Measurements from ENCODE around the gene ATXN7L1.
A peak's percentile ranks its signal among the peaks of the same experiment; 100 is the strongest.

Gene ATXN7L1

DNA sequence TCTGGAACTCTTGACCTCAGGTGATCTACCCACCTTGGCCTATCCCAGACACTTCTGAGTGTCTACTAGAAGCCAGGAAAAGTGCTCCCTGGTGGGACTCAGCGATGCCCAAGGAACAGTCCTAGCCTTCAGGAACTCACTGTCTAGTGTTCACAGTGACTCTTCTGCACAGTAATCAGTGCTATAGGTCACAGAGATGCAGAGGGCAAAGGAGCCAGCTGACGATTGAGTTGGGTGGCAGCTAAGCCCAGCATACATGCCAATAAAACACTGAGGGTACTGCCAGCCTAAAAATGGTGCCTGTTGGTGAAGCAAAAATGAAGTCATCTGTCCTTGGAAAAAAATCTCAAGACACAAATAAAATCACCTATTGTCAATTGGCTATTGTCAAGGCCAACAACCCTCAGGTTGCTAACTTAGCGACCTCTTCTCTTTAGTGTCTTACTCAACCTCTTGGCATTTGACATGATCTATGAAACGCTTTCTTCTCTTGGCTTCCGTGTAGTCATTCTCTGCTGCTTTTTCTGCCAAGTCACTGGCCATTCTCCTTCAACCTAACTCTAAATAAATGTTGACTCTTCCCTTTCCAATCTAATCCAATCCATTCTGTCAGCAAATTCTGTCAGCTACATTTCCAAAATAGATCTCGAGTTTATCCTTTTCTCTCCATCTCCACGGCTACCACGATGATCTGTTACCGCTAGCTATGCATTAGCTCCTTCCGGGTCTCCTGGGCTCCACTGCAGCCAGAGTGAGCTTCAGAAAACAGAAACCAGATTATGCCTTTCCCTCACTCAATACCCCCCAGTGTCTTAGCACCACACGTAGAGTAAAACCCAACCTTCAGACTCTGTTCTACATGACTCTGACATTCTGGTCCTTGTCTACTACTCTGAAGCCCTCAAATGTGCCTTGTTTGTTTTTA is 99.2 kb downstream of the ATXN7L1 start:
- no peak for DNase-seq

DNA sequence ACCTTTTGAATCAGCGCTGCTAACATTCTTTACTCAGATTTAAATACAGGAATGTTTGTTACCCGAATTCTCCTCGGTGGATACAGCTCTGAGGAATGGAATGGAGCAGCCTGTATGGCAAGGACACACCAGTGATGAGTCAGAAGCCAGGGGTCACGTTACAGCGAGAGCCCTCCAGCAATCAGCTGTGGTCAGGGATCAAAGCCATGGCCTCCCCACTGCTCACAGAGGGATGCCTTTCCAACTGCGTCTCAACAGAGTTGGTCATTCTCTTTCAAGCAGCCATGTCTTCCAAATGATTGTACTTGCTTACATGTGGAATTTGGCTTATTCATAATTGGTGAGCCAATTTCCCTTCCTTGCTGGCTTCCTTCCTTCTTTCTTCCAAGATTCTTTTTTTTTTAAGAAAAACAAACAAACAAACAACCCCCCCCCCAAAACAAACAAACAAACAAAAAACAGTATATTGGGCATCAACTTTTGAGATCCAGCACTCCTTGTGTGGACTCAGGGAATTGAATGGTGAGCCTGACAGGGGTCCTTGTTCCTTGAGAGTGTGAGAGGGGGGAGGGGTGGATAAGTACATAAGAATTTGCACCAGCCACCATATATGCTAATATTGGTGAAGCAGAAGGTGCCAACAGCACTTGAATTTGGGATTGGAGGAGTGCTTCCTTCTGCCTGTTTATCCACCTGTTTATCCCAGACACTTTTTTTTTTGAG is 100.2 kb downstream of the ATXN7L1 start:
- no peak for DNase-seq

DNA sequence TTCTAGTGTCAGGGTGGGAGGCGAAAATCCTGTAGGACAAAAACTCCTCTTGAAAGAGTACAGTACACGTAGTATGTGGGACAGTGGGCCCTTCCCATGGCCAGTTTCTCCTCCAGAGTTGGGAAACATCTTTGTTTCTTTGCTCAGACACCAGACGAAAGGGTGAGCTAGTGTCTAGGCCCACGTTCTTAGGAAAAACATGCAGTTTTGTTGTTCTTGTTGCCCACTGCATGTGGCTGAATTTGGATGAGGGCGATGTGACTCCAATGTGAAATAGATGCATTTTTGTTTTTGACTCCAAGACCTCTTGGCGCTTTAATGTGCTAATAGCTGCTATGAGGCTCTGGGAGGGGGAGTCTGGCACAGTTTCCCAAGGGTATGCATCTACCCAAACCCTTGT is 100.8 kb downstream of the ATXN7L1 start:
- DNase-seq = no peak

GRCh38 chr7:105773030-105773460 is 103.4 kb downstream of the ATXN7L1 start:
- no peak for DNase-seq

GRCh38 chr7:105769901-105770628 is 106.3 kb downstream of the ATXN7L1 start:
- no peak for DNase-seq

- no peak for DNase-seq
Measured at GRCh38 chr7:105768898-105769507, 107.4 kb downstream of the ATXN7L1 start.

DNA sequence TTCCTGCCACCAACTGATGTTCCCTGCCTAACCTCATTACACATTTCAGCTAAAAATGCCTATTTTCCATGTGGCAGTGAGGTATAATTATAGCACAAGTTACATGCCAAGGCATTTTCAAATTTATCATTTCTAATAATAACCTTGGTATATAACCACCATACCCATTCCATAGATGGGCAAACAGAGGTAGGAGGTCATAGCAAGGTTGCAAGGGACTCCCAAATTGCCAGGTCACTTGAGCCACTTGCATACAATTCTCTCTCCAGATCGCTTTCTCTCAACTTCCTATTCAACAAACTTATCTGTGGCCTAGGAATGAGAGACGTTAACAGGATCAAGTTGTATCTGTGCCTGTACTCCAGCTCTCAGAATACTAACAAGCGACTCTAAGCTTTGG is 108.3 kb downstream of the ATXN7L1 start:
- DNase-seq = no peak

DNA sequence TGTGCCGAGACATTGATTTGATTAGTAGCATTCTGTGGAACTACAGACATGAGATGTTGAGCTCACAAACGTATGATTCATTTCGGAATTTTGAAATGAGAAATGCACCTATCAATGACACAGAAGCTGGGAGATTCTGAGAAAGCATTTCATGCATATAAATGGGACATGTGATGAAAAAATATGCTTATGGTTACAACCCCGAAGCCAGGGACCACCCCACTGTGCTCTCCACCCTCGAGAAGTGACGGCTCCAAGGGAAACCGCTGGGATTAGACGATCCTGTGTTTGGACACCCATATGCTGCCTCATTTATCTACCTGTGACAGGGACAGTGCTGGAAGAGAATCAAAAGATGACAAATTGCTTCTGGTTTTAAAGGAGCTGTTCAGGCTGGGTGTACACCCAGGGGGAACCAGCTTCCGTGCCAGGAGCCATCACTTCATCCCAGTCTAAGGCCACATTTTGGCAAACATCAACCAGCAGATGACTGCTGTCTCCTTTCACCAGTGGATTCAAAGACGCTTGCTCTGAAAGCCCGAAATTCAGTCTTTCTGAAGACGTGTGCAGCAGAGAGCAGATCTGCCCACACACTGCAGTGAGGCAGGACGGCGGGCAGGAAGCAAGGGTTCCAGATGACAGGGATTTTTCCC is 109.9 kb downstream of the ATXN7L1 start:
- DNase-seq = peak in 1 of 14 donors; percentile 65

- no peak for DNase-seq
Measured at GRCh38 chr7:105765846-105766245, 110.6 kb downstream of the ATXN7L1 start.

DNA sequence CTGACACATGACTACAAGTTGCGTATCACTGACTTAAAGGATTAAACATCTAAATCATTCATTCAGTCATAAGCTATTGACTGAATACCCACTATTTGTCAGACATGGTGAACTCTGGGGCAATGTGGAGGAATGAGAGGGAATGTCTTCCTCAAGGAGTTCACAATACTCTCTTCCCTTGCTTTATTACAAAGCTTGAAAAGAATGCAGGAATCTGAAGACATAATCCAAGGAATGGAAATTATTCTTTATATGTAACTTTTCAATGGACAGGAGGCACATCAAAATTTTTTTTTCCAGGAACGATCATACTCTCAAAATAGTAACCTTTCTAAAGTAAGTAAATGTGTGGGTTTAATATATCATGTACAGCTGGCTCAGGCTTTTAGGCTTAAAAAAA is 111.9 kb downstream of the ATXN7L1 start:
- no peak for DNase-seq

DNA sequence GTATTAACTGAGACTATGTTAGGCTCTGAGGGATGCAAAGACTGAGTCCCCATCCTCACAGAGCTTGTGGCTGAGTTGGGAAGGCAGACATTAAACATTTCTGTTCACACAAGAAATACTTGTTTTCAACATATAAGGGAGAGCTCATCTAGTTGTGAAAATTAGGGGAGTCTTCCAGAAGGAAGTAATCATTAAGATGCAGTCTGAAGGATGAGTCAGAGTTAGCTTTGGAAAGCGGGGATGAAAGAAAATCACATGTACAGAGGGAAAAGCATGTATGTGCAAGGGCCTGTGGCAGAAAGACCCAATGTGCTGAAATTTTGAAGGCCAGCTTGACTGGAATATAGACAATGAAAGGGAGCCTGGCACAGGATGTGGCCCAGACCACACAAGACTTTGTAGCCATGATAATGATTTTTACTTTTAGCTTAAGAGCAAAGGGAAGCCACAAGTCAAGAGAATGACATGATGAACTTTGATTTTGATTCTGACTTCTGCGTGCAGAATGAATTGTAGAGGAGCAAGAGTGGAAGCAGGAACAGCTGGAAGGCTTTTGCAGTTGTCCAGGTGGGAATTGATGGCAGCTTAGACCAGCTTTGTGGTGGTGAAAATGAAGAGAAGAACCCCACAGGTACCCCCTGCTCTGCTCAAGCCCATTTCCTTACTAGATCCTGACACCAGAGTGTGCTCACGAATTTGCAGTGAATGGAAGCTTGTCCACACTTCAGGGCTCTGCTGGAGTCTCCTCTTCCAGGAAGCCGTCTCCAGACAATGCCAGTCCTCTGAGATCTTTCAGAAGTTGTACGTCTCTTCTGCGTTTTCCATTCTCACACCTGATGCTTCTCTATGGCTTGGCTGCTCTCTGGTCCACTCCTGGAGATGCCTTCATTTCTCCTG is 115.6 kb downstream of the ATXN7L1 start:
- DNase-seq = no peak

- DNase-seq = peak in 3 of 14 donors; percentile 2 to 10 (median 10)
Measured at GRCh38 chr7:105759670-105760550, 116.5 kb downstream of the ATXN7L1 start.

DNA sequence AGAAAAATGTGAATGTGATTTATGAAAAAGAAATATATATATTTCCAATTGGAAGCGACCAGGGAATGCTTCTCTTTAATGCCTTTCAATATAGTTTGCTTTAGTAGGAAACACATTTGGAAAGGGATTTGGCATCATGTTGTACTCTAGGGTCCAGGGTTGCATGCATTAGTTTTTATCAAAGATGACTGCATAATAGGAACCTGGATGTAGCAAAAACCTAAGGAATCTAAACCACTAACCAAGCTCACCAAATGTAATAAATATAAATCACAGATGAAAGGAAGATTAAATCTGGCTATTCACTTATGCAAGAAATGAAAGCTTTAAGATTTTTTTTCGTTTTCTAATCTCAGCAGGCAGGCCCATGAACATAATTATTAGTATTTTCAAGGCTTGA is 120.0 kb downstream of the ATXN7L1 start:
- DNase-seq = no peak

DNA sequence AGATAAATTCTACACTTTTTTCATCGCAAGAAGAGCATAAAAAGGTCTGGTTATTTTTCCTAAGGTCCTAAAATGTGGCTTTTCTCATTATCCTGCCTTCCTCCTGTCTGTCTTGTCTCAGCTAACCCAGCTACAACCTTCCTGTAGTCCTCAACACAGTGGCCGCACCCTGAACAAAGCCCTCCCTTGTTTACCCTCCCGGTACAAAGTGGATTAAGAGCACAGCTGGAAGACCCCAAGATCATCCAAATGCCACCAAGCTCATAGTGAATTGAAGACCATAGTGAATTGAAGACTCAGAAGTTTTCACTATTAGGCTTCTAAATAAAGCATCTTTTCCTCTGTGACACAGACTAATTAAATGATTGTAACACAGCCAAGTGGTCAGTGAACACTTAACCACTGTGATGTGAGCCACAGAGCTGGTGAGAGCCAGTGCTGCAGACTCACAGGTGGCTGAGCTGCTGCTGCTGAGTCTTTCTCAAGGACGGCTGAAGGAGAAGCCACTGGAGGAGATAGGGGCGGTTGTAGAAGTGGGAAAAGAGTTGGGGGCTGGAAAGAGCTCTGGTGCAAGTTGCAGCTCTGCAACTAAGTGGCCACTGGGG is 123.6 kb downstream of the ATXN7L1 start:
- DNase-seq = no peak

GRCh38 chr7:105751054-105751453 is 125.3 kb downstream of the ATXN7L1 start:
- DNase-seq = no peak

DNA sequence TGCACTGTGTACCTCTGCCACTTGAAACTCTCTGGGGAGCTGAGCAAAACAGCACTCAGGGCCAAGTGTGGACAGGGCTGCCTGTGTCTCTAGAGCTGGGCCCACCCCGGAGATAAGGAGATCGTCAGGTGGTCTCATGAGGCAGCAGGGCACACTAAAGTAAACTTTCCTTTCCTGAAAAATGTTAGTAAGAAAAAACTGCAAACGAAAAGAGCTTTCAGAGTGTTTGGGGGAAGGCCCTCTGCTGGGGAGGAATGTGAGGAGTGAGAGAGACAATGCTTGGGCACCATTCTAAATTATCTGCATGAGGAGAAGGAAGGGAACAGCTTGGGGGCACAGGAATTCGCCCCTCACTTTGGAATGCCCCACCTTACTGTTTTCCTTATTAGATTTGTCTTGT is 127.7 kb downstream of the ATXN7L1 start:
- DNase-seq = no peak

GRCh38 chr7:105745681-105746330 is 130.6 kb downstream of the ATXN7L1 start:
- no peak for DNase-seq

- DNase-seq = no peak
Measured at GRCh38 chr7:105744258-105744657, 132.1 kb downstream of the ATXN7L1 start.

Data from C1 segment of cervical spinal cord (tissue), 14 donors.